Measurements from ENCODE around the gene CDK2AP2.

Gene CDK2AP2

DNA sequence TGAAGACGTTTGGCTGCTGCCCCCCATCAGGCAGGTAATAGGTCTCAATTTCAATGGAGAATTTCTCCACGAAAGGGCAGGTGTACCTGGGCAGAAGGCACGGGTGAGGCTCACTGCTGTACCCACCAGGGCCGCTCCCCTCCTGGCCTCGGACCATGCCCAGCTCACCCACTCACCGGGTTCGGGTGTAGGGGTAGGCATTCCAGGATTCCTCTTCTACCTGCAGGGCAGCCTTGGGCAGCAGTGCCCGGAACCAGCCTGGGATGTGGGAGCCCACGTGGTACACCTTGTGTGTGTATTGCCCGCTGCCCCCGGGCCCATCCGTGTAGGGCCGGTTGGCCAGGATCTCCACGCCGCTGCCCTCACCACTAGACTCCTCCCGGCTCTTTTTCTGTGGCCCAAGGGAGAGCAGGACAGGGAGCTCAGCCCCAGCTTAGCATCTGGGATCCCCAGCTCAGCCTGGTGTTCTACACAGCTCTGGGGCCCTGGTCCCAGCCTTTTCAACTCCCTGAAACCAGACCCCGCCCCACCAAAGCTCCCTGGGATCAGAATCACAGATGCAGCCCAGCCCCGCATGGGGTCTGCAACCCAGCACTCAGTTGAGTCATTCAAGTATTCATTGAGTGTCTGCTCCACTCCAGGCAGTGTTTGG lies 5.5 kb downstream of the CDK2AP2 start:
- TF ChIP-seq GATA3 (IDR thresholded peaks at IDR 0.05; ENCODE audit: low read depth, low read length) (no peak), GATA2 (IDR thresholded peaks at IDR 0.05; ENCODE audit: low read depth, low read length) (no peak)

- no peak for TF ChIP-seq GATA2 (IDR thresholded peaks at IDR 0.05; ENCODE audit: low read depth, low read length)
- TF ChIP-seq GATA3 (IDR thresholded peaks at IDR 0.05; ENCODE audit: low read depth, low read length) = no peak
These were observed 6.1 kb downstream of the CDK2AP2 start for GRCh38 chr11:67501854-67502253.

DNA sequence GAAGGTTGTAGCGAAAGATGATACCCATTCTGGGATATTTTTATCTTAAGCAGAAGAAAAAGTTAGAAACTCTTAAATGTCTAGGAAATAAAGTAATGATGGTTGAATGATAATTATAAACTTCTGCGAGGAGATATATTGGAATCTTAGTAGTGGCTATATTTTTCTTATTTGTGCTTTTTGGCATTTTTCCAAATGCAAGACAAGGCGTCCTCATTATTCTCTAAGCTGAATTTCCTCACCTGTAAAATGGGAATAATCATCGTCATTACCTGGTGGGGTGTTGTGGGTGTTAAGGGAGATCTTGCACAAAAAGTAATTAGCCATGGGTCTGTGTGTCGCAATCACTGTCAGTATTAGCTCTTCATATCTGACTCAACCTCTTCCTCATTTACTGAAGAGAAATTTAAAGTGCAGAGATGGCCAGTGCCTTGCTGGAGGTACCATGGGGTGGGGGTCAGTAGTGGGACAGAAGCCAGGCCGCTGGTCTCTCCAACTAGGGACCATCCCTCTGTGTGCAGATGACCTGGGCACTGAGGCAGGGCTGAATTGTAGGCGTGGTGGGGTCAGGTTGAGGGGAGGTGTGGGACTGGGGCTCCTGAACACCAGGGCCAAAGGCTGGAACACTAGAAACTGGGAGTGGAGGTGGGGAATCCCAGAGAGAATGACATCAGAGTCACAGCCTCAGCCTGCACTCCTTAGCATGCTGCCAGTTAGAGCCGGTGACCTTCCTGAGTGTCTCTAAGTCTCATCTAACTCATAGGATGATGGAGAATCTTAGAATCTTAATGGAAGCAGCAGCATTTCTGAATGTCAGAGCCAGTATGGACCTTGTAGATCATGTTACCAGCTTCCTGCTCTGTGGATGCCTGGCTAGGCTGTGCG lies 6.9 kb downstream of the CDK2AP2 start:
- no peak for TF ChIP-seq GATA3 (IDR thresholded peaks at IDR 0.05; ENCODE audit: low read depth, low read length)
- no peak for TF ChIP-seq GATA2 (IDR thresholded peaks at IDR 0.05; ENCODE audit: low read depth, low read length)

DNA sequence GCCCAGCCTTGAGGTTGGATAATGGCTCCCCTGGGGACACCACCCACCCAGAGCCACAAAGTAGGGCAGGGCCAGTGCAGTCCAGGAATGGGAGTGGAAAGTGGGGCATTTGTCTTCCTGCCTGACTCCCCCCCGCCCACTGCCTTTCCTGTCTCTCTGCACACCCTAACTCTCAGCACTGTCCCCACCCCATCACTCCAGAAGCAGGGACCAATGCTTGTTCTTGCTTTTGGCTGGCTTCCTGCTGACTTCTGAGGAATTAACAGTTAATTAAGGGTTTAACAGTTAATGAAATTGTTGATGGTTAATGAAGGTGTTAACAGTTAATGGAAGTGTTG lies 7.5 kb downstream of the CDK2AP2 start:
- TF ChIP-seq GATA2 (IDR thresholded peaks at IDR 0.05; ENCODE audit: low read depth, low read length) = no peak
- TF ChIP-seq GATA3 (IDR thresholded peaks at IDR 0.05; ENCODE audit: low read depth, low read length) = no peak

GRCh38 chr11:67499808-67500483 lies 8.0 kb downstream of the CDK2AP2 start:
- TF ChIP-seq GATA2 (IDR thresholded peaks at IDR 0.05; ENCODE audit: low read depth, low read length) = no peak

- TF ChIP-seq GATA3 (IDR thresholded peaks at IDR 0.05; ENCODE audit: low read depth, low read length) (no peak), GATA2 (IDR thresholded peaks at IDR 0.05; ENCODE audit: low read depth, low read length) (no peak)
These were observed 9.4 kb downstream of the CDK2AP2 start for GRCh38 chr11:67498544-67498972.

GRCh38 chr11:67497656-67498291 lies 10.2 kb downstream of the CDK2AP2 start:
- TF ChIP-seq GATA3 (IDR thresholded peaks at IDR 0.05; ENCODE audit: low read depth, low read length) (no peak), GATA2 (IDR thresholded peaks at IDR 0.05; ENCODE audit: low read depth, low read length) (no peak)

GRCh38 chr11:67496113-67496512 lies 11.8 kb downstream of the CDK2AP2 start:
- TF ChIP-seq GATA2 (IDR thresholded peaks at IDR 0.05; ENCODE audit: low read depth, low read length) (no peak), GATA3 (IDR thresholded peaks at IDR 0.05; ENCODE audit: low read depth, low read length) (no peak)

- no peak for TF ChIP-seq GATA2 (IDR thresholded peaks at IDR 0.05; ENCODE audit: low read depth, low read length)
- no peak for TF ChIP-seq GATA3 (IDR thresholded peaks at IDR 0.05; ENCODE audit: low read depth, low read length)
These were observed 12.5 kb downstream of the CDK2AP2 start for GRCh38 chr11:67495234-67496005.

DNA sequence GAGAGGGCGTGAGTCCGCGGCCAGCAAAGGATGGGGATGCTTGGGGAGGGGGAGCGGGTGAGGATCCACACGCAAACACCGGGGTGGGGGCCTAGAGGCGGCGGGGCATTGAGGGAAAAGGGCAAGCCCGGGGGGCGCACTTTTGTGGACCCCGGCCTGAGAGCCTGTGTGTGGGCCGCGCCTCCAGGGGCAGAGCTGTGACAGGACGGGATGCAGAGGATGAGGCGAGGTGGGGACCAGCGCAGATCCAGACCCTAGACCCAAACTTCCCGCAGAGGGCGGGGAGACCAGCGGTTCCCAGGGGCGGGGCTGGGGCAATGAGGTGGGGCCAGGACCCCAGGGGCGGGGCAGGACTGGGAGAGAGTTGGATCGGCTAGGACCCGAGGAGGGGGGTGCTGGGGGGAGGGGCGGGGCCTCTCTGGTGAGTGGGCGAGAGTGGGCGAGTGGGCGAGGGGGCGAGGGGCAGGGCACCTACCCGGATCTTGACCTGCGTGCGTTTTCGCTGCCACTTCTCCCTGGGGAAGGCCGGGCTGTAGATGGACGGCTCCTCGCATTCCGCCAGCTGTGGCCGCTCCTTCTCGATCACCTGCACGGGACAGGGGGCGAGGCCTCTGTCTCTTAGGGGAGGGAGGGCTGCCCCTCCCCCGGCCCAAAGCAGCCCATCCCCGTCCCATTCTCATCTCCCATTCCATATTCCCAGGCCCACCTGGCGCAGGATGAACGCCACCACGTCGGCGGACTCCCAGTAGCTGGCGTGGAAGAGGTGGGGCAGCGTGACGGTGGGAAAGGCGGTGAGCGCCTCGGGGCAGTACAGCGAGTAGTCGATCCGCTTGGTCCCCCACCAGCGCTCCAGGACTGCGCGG lies 13.4 kb downstream of the CDK2AP2 start:
- TF ChIP-seq GATA3 (IDR thresholded peaks at IDR 0.05; ENCODE audit: low read depth, low read length) (no peak), GATA2 (IDR thresholded peaks at IDR 0.05; ENCODE audit: low read depth, low read length) (no peak)

GRCh38 chr11:67493548-67494370 lies 14.2 kb downstream of the CDK2AP2 start:
- no peak for TF ChIP-seq GATA3 (IDR thresholded peaks at IDR 0.05; ENCODE audit: low read depth, low read length)
- no peak for TF ChIP-seq GATA2 (IDR thresholded peaks at IDR 0.05; ENCODE audit: low read depth, low read length)
